PC-3 (cell line): ENCODE data around the gene HMCES. TPM values are rescaled to one million over a fixed set of nuclear protein-coding genes. Genes with fewer than 3 reads are reported as not detected.

Source experiments
- ATAC-seq: fragments of 200-7000 bp; cut with Tn5 transposase; 2 replicates; pipeline ENCODE4 v1.9.1; 2020; ENCODE audit warnings: mild to moderate bottlenecking, moderate library complexity
- BruUV-seq: library from RNA; stranded (reverse); fragments of 400-500 nt; replicated peaks from 2 replicates; lab custom pipeline; 2021; lab: Mats Ljungman, UMichigan
- CTCF ChIA-PET: fragments of 300-600 bp; sonication (Branson Sonifier 250); formaldehyde crosslinking; loops from one replicate; lab custom pipeline; 2022; ENCODE audit warnings: antibody characterized with exemption; lab: Charles Lee
- POLR2A ChIA-PET: fragments of 300-600 bp; sonication (Branson Sonifier 250); formaldehyde crosslinking; loops from one replicate; lab custom pipeline; 2022; ENCODE audit warnings: antibody characterized with exemption; ENCODE audit not compliant: unreplicated experiment; lab: Charles Lee
- DNase-seq: peaks from one replicate; pipeline ENCODE4 v3.0.0-alpha.2; 2015
- H2AFZ ChIP-seq: fragments of 300-600 bp; sonication (generic); 2 replicates; pipeline ENCODE4 v1.6.0; 2016; ENCODE audit warnings: antibody characterized with exemption, low read length
- H3F3A ChIP-seq: fragments of 300-600 bp; sonication (generic); one replicate; pipeline ENCODE4 v1.6.0; 2017; ENCODE audit warnings: antibody characterized with exemption, low read length, control low read depth, mild to moderate bottlenecking; ENCODE audit not compliant: unreplicated experiment
- H3K27ac ChIP-seq: fragments of 300-600 bp; sonication (generic); 2 replicates; pipeline ENCODE4 v1.5.1; 2016; ENCODE audit warnings: mild to moderate bottlenecking, low read length
- H3K27me3 ChIP-seq: fragments of 300-600 bp; sonication (generic); 2 replicates; pipeline ENCODE4 v1.6.1; 2016; ENCODE audit warnings: low read length, mixed read lengths
- H3K36me3 ChIP-seq: fragments of 300-600 bp; sonication (generic); 2 replicates; pipeline ENCODE4 v1.6.1; 2016; ENCODE audit warnings: low read depth, mixed run types, low read length, mixed read lengths
- H3K4me1 ChIP-seq: fragments of 300-600 bp; sonication (generic); 2 replicates; pipeline ENCODE4 v1.5.1; 2016; ENCODE audit warnings: low read length; ENCODE audit not compliant: insufficient read depth
- H3K4me2 ChIP-seq: fragments of 300-600 bp; sonication (generic); 2 replicates; pipeline ENCODE4 v1.6.0; 2016; ENCODE audit warnings: low read length
- H3K4me3 ChIP-seq: fragments of 300-600 bp; sonication (generic); 2 replicates; pipeline ENCODE4 v1.5.1; 2016; ENCODE audit warnings: mild to moderate bottlenecking, low read length, mixed read lengths
- H3K79me2 ChIP-seq: fragments of 300-600 bp; sonication (generic); 2 replicates; pipeline ENCODE4 v1.6.1; 2017; ENCODE audit warnings: low read length, mixed read lengths
- H3K9ac ChIP-seq: fragments of 300-600 bp; sonication (generic); 2 replicates; pipeline ENCODE4 v1.6.0; 2016; ENCODE audit warnings: mild to moderate bottlenecking, low read length
- H3K9me2 ChIP-seq: fragments of 300-600 bp; sonication (generic); replicated peaks from 2 replicates; pipeline ENCODE4 v1.6.1; 2016; ENCODE audit warnings: mixed run types, low read length, mixed read lengths
- H3K9me3 ChIP-seq: fragments of 300-600 bp; sonication (generic); 2 replicates; pipeline ENCODE4 v1.6.1; 2016; ENCODE audit warnings: low read length, mixed read lengths
- H4K20me1 ChIP-seq: fragments of 300-600 bp; sonication (generic); 2 replicates; pipeline ENCODE4 v1.6.1; 2016; ENCODE audit warnings: low read length, mixed read lengths
- EZH2 ChIP-seq: fragments of 300-600 bp; sonication (generic); IDR thresholded peaks from one replicate; pipeline ENCODE4 v1.6.1; 2017; ENCODE audit warnings: antibody characterized with exemption, mild to moderate bottlenecking, low read length; ENCODE audit not compliant: unreplicated experiment
- EZH2phosphoT487 ChIP-seq: fragments of 300-600 bp; sonication (generic); IDR thresholded peaks from 2 replicates; pipeline ENCODE4 v1.6.1; 2018; ENCODE audit warnings: mild to moderate bottlenecking, antibody characterized with exemption, low read length, borderline replicate concordance
- intact Hi-C: fragments of 100-400 bp; cut with micrococcal nuclease; formaldehyde crosslinking; loops from 2 replicates; pipeline ENCODE4 v1.9.0; 2023
- total RNA-seq: library from RNA; depleted of rRNA; stranded (reverse); fragments of >200 nt; gene quantifications from 2 replicates; pipeline ENCODE4 v1.2.3, GENCODE V29; 2014
- TF ChIP-seq, protein P1 (sequence below): fragments of 300-600 bp; sonication (generic); conservative IDR thresholded peaks from 2 replicates; pipeline ENCODE4 v1.5.1; 2017; ENCODE audit warnings: antibody characterized with exemption, low read depth, mild to moderate bottlenecking, low read length

HMCES gene
- total RNA-seq, 1 experiment from 2014 or later = 28.8 TPM

DNA sequence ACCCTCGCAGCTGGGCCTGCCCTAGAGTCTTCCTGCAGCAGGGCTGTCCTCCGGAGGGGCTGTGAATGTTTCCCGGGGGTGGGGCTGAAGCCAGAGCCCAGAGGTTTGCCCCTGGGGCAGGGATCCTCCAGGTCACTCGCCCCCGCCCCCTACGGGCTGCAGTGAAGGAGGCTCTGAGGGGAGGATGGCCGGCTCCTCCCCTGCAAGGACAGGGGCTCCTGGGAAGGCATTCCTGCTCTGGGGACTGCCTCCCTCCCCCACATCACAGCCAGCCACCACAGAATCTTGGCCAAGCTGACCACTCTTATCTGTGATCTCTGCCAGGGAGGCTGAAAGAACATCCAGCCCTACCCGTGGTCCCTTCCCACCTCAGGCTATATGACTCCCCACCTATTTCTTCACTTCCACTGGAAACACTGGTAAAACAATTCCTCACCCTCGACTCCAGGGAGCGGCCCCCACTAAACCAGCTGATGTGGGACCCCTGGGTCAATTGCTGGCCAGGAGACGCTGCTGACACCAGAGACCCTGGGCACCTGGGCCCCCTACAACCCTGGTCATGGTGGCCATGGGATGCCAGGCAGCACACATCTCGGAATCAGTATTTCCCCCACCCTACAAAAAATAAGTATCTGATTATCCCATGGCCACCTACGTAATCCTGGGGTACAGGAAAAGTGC, 66.0 kb downstream of the HMCES start:
- H3K27ac ChIP-seq = no peak overlapping the region
- no peaks in the 10 kb centered on the region for H3K36me3 ChIP-seq
- no peak overlapping the region for H3K4me3 ChIP-seq
- no peaks in the 10 kb centered on the region for H3K4me1 ChIP-seq
- DNase-seq (no peak), ATAC-seq (no peak)
- no peaks in the 10 kb centered on the region for H3F3A ChIP-seq
- no peaks in the 10 kb centered on the region for H3K9me3 ChIP-seq
- intact Hi-C loops = no loop called here
- TF ChIP-seq, protein P1, sequence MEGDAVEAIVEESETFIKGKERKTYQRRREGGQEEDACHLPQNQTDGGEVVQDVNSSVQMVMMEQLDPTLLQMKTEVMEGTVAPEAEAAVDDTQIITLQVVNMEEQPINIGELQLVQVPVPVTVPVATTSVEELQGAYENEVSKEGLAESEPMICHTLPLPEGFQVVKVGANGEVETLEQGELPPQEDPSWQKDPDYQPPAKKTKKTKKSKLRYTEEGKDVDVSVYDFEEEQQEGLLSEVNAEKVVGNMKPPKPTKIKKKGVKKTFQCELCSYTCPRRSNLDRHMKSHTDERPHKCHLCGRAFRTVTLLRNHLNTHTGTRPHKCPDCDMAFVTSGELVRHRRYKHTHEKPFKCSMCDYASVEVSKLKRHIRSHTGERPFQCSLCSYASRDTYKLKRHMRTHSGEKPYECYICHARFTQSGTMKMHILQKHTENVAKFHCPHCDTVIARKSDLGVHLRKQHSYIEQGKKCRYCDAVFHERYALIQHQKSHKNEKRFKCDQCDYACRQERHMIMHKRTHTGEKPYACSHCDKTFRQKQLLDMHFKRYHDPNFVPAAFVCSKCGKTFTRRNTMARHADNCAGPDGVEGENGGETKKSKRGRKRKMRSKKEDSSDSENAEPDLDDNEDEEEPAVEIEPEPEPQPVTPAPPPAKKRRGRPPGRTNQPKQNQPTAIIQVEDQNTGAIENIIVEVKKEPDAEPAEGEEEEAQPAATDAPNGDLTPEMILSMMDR = no peak
- TF ChIP-seq EZH2 (no peak), EZH2phosphoT487 (no peak)
- no peak overlapping the region for H3K4me2 ChIP-seq
- no peaks in the 10 kb centered on the region for H3K27me3 ChIP-seq
- ChIA-PET CTCF (no interaction called here), POLR2A (no interaction called here)
- no TSS peak for BruUV-seq
- H3K9me2 ChIP-seq = no peaks in the 10 kb centered on the region
- H3K79me2 ChIP-seq = no peaks in the 10 kb centered on the region
- H2AFZ ChIP-seq = no peak overlapping the region
- no peaks in the 10 kb centered on the region for H4K20me1 ChIP-seq
- H3K9ac ChIP-seq = no peak overlapping the region

DNA sequence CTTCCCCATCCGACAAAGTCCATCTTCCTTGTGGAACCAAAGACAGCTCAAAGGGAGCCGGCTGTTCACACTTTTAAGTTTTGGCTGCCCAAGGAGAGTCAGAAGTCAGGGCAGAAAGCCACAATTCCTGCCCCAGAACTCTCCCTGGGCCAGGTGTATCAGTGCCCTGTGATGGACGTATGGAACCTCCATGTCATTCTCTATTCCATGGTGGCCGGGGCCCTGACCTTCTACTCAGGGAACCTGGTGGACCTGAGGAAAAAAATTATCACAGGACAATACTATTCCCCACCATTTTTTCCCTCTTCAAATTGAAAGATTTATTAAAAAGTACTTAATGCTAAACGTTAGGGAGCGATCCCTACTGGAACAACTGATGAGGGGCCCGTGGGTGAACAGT, 66.6 kb downstream of the HMCES start:
- Histone ChIP-seq H3K4me2 (no peak overlapping the region), H3K27ac (no peak overlapping the region), H3K9me3 (no peaks in the 10 kb centered on the region), H3K27me3 (no peaks in the 10 kb centered on the region), H3K9me2 (no peaks in the 10 kb centered on the region), H3K79me2 (no peaks in the 10 kb centered on the region), H3K36me3 (no peaks in the 10 kb centered on the region), H3K4me3 (no peak overlapping the region), H3F3A (no peaks in the 10 kb centered on the region), H3K4me1 (no peaks in the 10 kb centered on the region), H4K20me1 (no peaks in the 10 kb centered on the region), H2AFZ (no peak overlapping the region), H3K9ac (no peak overlapping the region)
- ATAC-seq (no peak), DNase-seq (no peak)
- no peak for TF ChIP-seq EZH2phosphoT487
- TF ChIP-seq, protein P1 = no peak
- intact Hi-C loops = no loop called here
- ChIA-PET CTCF (no interaction called here), POLR2A (no interaction called here)
- no TSS peak for BruUV-seq

DNA sequence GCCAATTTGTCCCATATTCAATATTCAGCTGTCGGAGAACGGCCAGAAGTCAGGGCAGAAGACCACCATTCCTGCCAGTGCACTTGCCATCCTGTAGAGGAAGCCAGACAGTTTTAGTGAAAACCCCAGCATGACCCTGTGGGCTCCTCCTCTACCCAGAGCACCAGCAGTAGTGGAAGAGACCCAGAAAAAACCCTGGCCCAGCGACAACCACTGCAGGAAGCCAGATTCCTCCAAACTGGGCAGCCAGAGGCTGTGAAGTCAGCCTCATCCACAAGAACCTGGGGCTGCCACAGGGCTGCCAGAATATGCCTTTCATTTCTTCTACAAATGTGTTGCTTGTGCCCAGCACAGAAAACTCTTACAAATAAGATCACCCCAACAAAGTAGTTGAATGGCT, 67.3 kb downstream of the HMCES start:
- no peak for ATAC-seq
- CTCF ChIA-PET = no interaction called here

More for the DNA sequence above, 67.3 kb downstream of the HMCES start:
- H3K9me2 ChIP-seq = no peaks in the 10 kb centered on the region
- H3K4me2 ChIP-seq = no peak overlapping the region
- no peaks in the 10 kb centered on the region for H3K79me2 ChIP-seq
- TF ChIP-seq EZH2 (no peak), EZH2phosphoT487 (no peak)
- POLR2A ChIA-PET = no interaction called here
- no peak overlapping the region for H3K9ac ChIP-seq
- no peaks in the 10 kb centered on the region for H3K4me1 ChIP-seq
- H3K36me3 ChIP-seq = no peaks in the 10 kb centered on the region
- no peak for DNase-seq
- H3K27ac ChIP-seq = no peak overlapping the region
- H4K20me1 ChIP-seq = no peaks in the 10 kb centered on the region
- no TSS peak for BruUV-seq
- no peak overlapping the region for H3K4me3 ChIP-seq
- no peaks in the 10 kb centered on the region for H3F3A ChIP-seq
- intact Hi-C loops = no loop called here
- no peaks in the 10 kb centered on the region for H3K27me3 ChIP-seq
- no peak overlapping the region for H2AFZ ChIP-seq
- H3K9me3 ChIP-seq = no peaks in the 10 kb centered on the region
